Immature natural killer cell (primary cell): ENCODE results near the gene RFX3. TPM values are rescaled to one million over a fixed set of nuclear protein-coding genes. Genes with fewer than 3 reads are reported as not detected.

Source experiments
- DNase-seq, 3 donors: peaks; one replicate each; pipeline ENCODE4 v3.0.0; 2022; ENCODE audit warnings: mixed read lengths in 1 of 3
- H3K27ac Mint-ChIP-seq, 6 donors: one replicate each; pipeline ENCODE4 v1.8.0; 2020; ENCODE audit warnings: mixed read lengths in 6 of 6, mild to moderate bottlenecking in 5 of 6, inconsistent platforms in 4 of 6, moderate library complexity in 3 of 6
- H3K27me3 Mint-ChIP-seq, 3 donors: one replicate each; pipeline ENCODE4 v1.8.0; 2020 to 2021; ENCODE audit warnings: low read depth in 3 of 3, mild to moderate bottlenecking in 3 of 3, mixed read lengths in 3 of 3, moderate library complexity in 3 of 3, inconsistent platforms in 1 of 3
- H3K36me3 Mint-ChIP-seq, 3 donors: one replicate each; pipeline ENCODE4 v1.8.0; 2020; ENCODE audit warnings: mixed read lengths in 3 of 3, inconsistent platforms in 2 of 3, mild to moderate bottlenecking in 2 of 3
- H3K4me1 Mint-ChIP-seq, 2 donors: one replicate each; pipeline ENCODE4 v1.8.0; 2020; ENCODE audit warnings: inconsistent platforms in 2 of 2, mild to moderate bottlenecking in 2 of 2, mixed read lengths in 2 of 2, moderate library complexity in 1 of 2
- H3K4me3 Mint-ChIP-seq, 5 donors: one replicate each; pipeline ENCODE4 v1.8.0; 2020; ENCODE audit warnings: mild to moderate bottlenecking in 5 of 5, mixed read lengths in 5 of 5, inconsistent platforms in 3 of 5, moderate library complexity in 3 of 5
- H3K9me3 Mint-ChIP-seq, 6 donors: one replicate each; pipeline ENCODE4 v1.8.0; 2020; ENCODE audit warnings: mild to moderate bottlenecking in 6 of 6, mixed read lengths in 6 of 6, inconsistent platforms in 4 of 6, moderate library complexity in 3 of 6
- polyA plus RNA-seq, 3 donors: library from polyadenylated mRNA; unstranded; fragments of 300-500 nt; fragmentation: Illumina TruSeq; gene quantifications; one replicate each; pipeline ENCODE4 v1.2.3, GENCODE V29; 2021

The RFX3 gene
- polyA plus RNA-seq, 3 donors from 2014 or later, result 4.5 to 6.5 (median 4.5) TPM

- no peak for DNase-seq
- Mint-ChIP-seq H3K4me1 (peaks cover 14 to 31% of the 10 kb centered on the region in 2 donors), H3K9me3 (no peaks in the 10 kb centered on the region), H3K36me3 (no peaks in the 10 kb centered on the region), H3K4me3 (peak overlapping the region in 2 of 5 donors; percentile 19 to 22), H3K27ac (peak overlapping the region in 3 of 6 donors; percentile 0 to 55 (median 6)), H3K27me3 (peaks cover 0 to 2% (median 1%) of the 10 kb centered on the region in 3 donors)
Measured at GRCh38 chr9:3508521-3509291, 17.1 kb downstream of the RFX3 start.

GRCh38 chr9:3508078-3508431 is 17.7 kb downstream of the RFX3 start:
- Mint-ChIP-seq H3K4me1 (peaks cover 14 to 31% of the 10 kb centered on the region in 2 donors), H3K9me3 (no peaks in the 10 kb centered on the region), H3K4me3 (peak overlapping the region in 2 of 5 donors; percentile 19 to 22), H3K27me3 (peaks cover 0 to 2% (median 1%) of the 10 kb centered on the region in 3 donors), H3K36me3 (no peaks in the 10 kb centered on the region), H3K27ac (peak overlapping the region in 1 of 6 donors; percentile 55)
- DNase-seq, result no peak

- DNase-seq, result no peak
- peaks cover 14 to 36% of the 10 kb centered on the region in 2 donors for H3K4me1 Mint-ChIP-seq
- H3K36me3 Mint-ChIP-seq, result no peaks in the 10 kb centered on the region
- peaks cover 0 to 2% (median 1%) of the 10 kb centered on the region in 3 donors for H3K27me3 Mint-ChIP-seq
- peak overlapping the region in 1 of 5 donors; percentile 1 for H3K4me3 Mint-ChIP-seq
- H3K27ac Mint-ChIP-seq, result peak overlapping the region in 3 of 6 donors; percentile 1 to 61 (median 1)
- no peaks in the 10 kb centered on the region for H3K9me3 Mint-ChIP-seq
Measured at GRCh38 chr9:3507395-3508077, 18.3 kb downstream of the RFX3 start.

- H3K27ac Mint-ChIP-seq, result peak overlapping the region in 1 of 6 donors; percentile 39
- H3K4me1 Mint-ChIP-seq, result peaks cover 12 to 32% of the 10 kb centered on the region in 2 donors
- no peak overlapping the region for H3K4me3 Mint-ChIP-seq
- peaks cover 0 to 2% (median 1%) of the 10 kb centered on the region in 3 donors for H3K27me3 Mint-ChIP-seq
- H3K36me3 Mint-ChIP-seq, result no peaks in the 10 kb centered on the region
- no peak for DNase-seq
- H3K9me3 Mint-ChIP-seq, result no peaks in the 10 kb centered on the region
Measured at GRCh38 chr9:3506164-3506563, 19.6 kb downstream of the RFX3 start.

GRCh38 chr9:3502560-3503398 is 23.0 kb downstream of the RFX3 start:
- Mint-ChIP-seq H3K4me3 (no peak overlapping the region), H3K27ac (peak overlapping the region in 3 of 6 donors; percentile 9 to 71 (median 39)), H3K27me3 (peaks cover 0 to 2% (median 1%) of the 10 kb centered on the region in 3 donors), H3K4me1 (peaks cover 1 to 24% of the 10 kb centered on the region in 2 donors), H3K36me3 (no peaks in the 10 kb centered on the region), H3K9me3 (no peaks in the 10 kb centered on the region)
- no peak for DNase-seq

- H3K27me3 Mint-ChIP-seq, result peaks cover 0 to 2% (median 0%) of the 10 kb centered on the region in 3 donors
- H3K9me3 Mint-ChIP-seq, result no peaks in the 10 kb centered on the region
- H3K36me3 Mint-ChIP-seq, result no peaks in the 10 kb centered on the region
- H3K4me3 Mint-ChIP-seq, result no peak overlapping the region
- H3K4me1 Mint-ChIP-seq, result peaks cover 1 to 13% of the 10 kb centered on the region in 2 donors
- no peak overlapping the region for H3K27ac Mint-ChIP-seq
- DNase-seq, result no peak
Measured at GRCh38 chr9:3500044-3500443, 25.8 kb downstream of the RFX3 start.

GRCh38 chr9:3498691-3499090 is 27.1 kb downstream of the RFX3 start:
- no peak for DNase-seq
- Mint-ChIP-seq H3K9me3 (no peaks in the 10 kb centered on the region), H3K27me3 (no peaks in the 10 kb centered on the region), H3K4me1 (peaks cover 1 to 13% of the 10 kb centered on the region in 2 donors), H3K27ac (no peak overlapping the region), H3K36me3 (peaks cover 0 to 2% (median 0%) of the 10 kb centered on the region in 3 donors), H3K4me3 (no peak overlapping the region)

- Mint-ChIP-seq H3K9me3 (no peaks in the 10 kb centered on the region), H3K27me3 (no peaks in the 10 kb centered on the region), H3K27ac (no peak overlapping the region), H3K4me3 (no peak overlapping the region), H3K36me3 (peaks cover 0 to 4% (median 0%) of the 10 kb centered on the region in 3 donors), H3K4me1 (peaks cover 1 to 11% of the 10 kb centered on the region in 2 donors)
- DNase-seq, result no peak
Measured at GRCh38 chr9:3497857-3498256, 27.9 kb downstream of the RFX3 start.

GRCh38 chr9:3497401-3497800 is 28.4 kb downstream of the RFX3 start:
- Mint-ChIP-seq H3K4me3 (no peak overlapping the region), H3K27ac (no peak overlapping the region), H3K27me3 (no peaks in the 10 kb centered on the region), H3K4me1 (peaks cover 1 to 6% of the 10 kb centered on the region in 2 donors), H3K9me3 (no peaks in the 10 kb centered on the region), H3K36me3 (peaks cover 0 to 4% (median 0%) of the 10 kb centered on the region in 3 donors)
- no peak for DNase-seq

- no peaks in the 10 kb centered on the region for H3K9me3 Mint-ChIP-seq
- DNase-seq, result no peak
- H3K27ac Mint-ChIP-seq, result no peak overlapping the region
- H3K36me3 Mint-ChIP-seq, result peaks cover 0 to 4% (median 0%) of the 10 kb centered on the region in 3 donors
- no peaks in the 10 kb centered on the region for H3K27me3 Mint-ChIP-seq
- no peak overlapping the region for H3K4me3 Mint-ChIP-seq
- H3K4me1 Mint-ChIP-seq, result peaks cover 1 to 21% of the 10 kb centered on the region in 2 donors
Measured at GRCh38 chr9:3495855-3496254, 29.9 kb downstream of the RFX3 start.

- Mint-ChIP-seq H3K36me3 (peaks cover 0 to 14% (median 3%) of the 10 kb centered on the region in 3 donors), H3K4me3 (no peak overlapping the region), H3K27ac (no peak overlapping the region), H3K9me3 (no peaks in the 10 kb centered on the region), H3K27me3 (no peaks in the 10 kb centered on the region), H3K4me1 (peaks cover 0 to 16% of the 10 kb centered on the region in 2 donors)
- no peak for DNase-seq
Measured at GRCh38 chr9:3492214-3492613, 33.6 kb downstream of the RFX3 start.

- Mint-ChIP-seq H3K4me1 (peaks cover 0 to 16% of the 10 kb centered on the region in 2 donors), H3K27ac (no peak overlapping the region), H3K36me3 (peaks cover 0 to 14% (median 4%) of the 10 kb centered on the region in 3 donors), H3K9me3 (no peaks in the 10 kb centered on the region), H3K27me3 (no peaks in the 10 kb centered on the region), H3K4me3 (no peak overlapping the region)
- no peak for DNase-seq
Measured at GRCh38 chr9:3491450-3491849, 34.4 kb downstream of the RFX3 start.

- Mint-ChIP-seq H3K9me3 (no peaks in the 10 kb centered on the region), H3K4me3 (no peak overlapping the region), H3K36me3 (peaks cover 0 to 14% (median 8%) of the 10 kb centered on the region in 3 donors), H3K27me3 (peaks cover 0 to 1% (median 0%) of the 10 kb centered on the region in 3 donors), H3K27ac (no peak overlapping the region), H3K4me1 (peaks cover 0 to 16% of the 10 kb centered on the region in 2 donors)
- no peak for DNase-seq
Measured at GRCh38 chr9:3490957-3491356, 34.8 kb downstream of the RFX3 start.
